Hippocampal formation (tissue), 2 donors: ENCODE data around the gene RTTN.
A peak's percentile ranks its signal among the peaks of the same experiment; 100 is the strongest.

Source experiments
- DNase-seq, 2 donors: peaks; one replicate each; lab custom pipeline; 2025; lab: John Stamatoyannopoulos, UW

RTTN gene

GRCh38 chr18:70075906-70076305, 129.6 kb downstream of the RTTN start:
- DNase-seq, result no peak

- no peak for DNase-seq
Observed at GRCh38 chr18:70074116-70074515, 131.4 kb downstream of the RTTN start.

DNA sequence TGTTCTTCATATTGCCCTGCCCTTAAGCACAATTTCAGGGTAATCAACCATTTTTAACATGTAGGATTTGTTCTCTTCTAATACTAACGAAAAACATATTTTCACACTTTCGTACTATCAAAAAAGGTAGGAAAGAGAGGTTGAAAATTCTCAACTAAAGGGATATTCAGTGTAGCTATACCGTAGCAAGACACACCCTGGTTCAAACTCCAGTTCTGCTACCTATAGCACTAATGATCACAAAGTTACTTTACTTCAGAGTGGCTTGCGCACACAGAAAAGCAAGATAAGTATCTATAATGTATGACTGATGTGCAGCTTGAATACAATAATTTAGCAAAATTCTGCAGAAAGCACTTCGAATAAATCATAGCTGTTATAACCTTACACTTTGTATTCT, 132.1 kb downstream of the RTTN start:
- DNase-seq, result no peak

DNA sequence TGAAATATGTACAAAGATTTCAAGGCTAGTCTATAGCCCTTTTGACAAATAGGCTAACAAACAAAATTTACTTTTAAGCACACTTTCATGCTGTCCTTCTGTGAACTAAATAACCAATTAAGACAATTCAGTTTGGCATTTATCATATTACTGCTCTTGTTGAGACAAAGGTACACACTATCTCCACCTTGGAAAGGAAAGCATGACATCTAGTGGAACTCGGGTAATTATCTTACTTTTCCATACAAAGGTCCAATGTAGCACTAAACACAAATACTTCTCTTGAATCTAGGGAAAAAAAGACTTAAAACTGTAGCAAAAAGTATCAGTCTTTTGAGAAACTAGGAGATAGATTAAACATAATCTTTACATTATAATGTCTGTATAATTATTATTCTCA, 132.8 kb downstream of the RTTN start:
- peak in 1 of 2 donors; percentile 5 for DNase-seq

DNA sequence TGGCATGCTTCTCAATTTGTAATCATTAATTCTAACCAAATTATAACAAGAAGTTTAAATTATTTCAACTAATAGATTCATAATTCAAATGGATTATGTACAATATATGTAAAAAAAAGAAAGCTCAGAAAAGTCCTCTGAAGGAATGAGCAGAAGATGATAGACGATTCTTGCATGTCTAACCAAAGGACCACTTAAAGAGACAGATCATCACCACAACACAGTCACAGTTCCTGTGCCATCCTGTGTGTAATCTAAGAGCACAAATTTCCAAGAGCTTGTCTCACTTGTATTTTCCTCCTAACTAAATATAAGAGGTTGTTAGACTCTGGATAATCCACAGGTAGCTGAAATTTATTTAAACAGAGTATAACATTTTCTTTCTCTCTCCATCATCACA, 135.5 kb downstream of the RTTN start:
- no peak for DNase-seq

GRCh38 chr18:70069382-70069781, 136.1 kb downstream of the RTTN start:
- DNase-seq, result no peak

DNA sequence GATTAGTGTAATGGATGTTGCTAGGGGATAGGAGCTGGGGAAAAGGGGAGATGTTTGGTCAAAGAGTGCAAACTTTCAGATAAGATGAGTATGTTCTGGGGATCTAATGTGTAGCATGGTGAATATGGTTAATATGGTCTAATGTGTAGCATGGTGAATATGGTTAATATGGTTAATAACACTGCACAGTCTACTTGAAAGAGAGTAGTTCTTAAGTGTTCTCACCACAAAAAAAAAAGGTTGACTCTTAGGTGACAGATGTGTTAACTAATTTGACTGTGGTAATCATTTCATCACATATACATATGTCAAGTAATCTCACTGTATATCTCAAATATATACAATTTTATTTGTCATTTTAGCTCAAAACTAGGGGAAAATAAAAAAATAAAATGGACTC, 136.5 kb downstream of the RTTN start:
- DNase-seq, result no peak

DNA sequence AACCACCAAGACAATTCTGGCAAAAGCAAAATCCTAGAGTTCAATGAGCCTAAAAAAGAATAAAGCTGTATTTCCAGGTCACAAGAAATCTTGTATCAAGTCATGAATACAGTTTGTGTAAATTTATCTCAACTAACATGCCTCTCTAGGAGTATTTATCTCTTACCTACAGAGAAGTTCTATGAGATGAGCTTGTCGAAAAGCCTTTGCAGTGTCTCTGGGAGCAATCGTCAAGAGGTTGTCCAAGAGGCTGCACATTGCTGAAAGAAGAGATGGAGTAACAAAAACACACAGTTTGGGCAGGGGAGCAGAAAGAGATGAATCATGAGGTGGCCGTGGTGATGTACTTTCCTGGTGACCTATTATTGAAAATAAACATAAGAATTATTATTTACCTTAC, 145.8 kb downstream of the RTTN start:
- no peak for DNase-seq

DNA sequence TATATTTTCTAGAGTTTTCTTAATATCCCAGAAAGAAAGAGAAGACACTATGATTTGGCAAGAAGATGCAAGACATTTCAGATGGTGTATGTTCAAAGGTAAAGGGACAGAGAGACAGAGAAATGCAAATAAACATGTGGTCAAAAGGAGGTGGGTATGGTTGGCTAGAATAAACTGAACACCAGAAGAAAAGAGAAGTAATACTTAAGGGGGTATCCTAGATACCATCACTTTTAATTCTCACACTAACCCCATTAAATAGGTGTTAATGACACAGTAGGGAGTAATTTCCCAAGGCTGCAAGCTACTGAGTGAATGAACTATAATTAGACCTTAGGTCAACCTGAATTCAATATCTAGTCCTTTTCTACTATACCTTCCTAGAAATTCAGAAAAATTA, 146.6 kb downstream of the RTTN start:
- DNase-seq, result no peak

DNA sequence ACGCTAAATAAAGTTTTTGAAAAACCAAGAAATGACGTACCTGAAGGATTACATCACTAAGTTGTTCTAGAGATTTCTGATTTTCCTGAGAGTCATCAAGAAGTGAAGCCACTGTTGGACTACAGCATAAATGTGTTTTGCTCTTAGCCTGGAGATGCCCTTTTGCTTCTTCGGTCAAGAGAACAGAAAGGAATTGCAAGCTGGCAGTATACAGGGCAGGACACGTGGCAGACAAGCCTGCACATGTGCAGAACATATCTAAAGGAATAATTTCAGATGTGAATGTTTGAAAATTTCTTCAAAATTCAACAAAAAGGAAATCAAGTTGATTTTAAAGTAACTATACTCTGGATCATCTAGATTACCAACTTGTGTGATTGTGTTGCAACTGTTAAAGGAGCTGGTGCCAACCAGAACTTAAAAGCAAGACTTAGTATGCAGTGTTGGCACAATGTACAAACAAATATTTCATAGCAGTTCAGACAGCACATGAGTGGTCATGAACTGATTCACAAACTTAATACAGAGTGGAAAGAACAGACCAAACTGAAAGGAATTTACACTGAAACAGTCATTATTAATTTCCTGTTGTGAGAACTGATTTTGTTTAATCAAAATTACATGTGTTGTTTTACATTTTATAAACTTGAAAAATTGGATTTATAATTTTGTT, 157.4 kb downstream of the RTTN start:
- no peak for DNase-seq

DNA sequence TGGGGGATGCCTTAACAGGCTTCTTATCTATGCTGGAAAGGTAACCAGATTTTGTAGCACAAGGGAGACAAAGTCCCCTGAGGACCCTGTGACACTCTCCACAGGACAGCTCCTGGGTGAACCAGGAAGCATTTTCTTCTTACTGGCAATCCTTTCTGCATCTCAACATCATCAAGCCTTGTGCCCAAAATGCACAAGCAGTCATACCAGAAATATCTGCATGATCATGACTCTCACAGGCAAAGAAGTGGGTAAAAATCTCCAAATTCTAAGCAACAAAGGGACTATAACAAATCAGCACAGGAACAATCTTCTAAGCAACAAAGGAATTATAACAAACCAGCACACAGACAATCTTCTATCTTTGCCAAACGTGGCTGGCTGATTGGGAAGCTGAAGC, 158.7 kb downstream of the RTTN start:
- no peak for DNase-seq

DNA sequence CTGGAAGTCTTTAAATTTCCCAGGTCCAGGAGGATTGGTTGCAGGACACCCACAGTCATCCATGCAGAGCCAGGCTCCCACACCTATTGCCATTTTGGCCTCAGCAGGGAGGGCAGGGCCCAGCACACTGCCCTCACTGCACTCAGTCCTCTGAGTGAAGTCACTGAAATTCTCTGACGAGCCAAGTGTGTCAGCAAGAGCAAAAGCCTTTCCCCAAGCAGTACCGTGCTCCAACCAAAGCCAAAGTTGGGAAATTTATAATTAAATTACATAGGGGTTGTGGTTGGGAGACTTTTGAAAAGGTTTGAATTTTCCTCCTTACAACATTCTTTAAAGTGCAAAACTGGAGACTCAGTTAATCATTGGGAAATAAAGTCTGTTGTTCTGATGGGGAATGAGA, 159.3 kb downstream of the RTTN start:
- no peak for DNase-seq

DNA sequence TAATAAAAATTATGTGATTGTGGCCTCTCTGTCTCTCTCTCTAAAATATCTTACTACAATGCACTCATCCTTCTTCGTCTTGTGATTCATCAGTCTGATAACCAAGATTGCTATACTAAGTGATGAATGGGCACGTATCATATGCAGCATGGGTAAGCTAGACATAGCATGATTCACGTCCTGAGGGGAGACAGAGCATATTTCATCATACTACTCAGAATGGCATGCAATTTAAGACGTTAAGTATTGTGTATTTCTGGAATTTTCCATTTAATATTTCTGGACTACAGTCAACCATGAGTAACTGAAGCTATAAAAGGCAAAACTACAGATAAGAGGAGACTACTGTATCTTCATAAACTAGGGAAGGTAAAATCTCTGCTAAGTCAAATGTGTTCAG, 160.9 kb downstream of the RTTN start:
- DNase-seq, result no peak

GRCh38 chr18:70041459-70042050, 163.9 kb downstream of the RTTN start:
- no peak for DNase-seq

- no peak for DNase-seq
Observed at GRCh38 chr18:70039186-70039585, 166.3 kb downstream of the RTTN start.

- DNase-seq, result no peak
Observed at GRCh38 chr18:70037431-70038061, 167.9 kb downstream of the RTTN start.

DNA sequence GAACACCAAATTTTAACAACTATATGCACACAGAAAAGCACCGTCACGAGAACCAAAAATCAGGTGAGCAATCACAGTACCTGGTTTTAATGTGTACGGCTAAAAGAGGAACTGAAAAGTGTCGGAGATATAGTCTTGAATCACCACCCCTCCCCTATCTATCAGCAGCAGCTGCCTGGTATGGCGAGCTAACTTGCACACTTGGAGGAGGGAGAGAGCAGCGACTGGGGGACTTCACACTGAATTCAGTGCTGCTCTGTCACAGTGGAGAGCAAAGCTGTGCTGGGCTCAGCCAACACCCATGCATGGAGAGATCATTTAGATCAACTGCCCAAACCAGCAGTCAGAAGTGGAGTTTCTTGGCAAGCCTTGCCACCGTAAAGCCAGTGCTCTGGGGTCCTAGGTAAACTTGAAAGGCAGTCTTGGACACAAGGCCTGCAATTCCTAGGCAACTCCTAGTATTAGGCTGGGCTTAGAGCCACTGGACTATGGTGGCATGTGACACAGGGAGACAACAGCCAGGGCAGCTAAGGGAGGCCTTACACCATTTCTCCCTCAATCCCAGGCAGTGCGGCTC, 168.6 kb downstream of the RTTN start:
- DNase-seq, result peak; percentile 4 to 38

GRCh38 chr18:70036168-70036567, 169.3 kb downstream of the RTTN start:
- DNase-seq, result no peak

DNA sequence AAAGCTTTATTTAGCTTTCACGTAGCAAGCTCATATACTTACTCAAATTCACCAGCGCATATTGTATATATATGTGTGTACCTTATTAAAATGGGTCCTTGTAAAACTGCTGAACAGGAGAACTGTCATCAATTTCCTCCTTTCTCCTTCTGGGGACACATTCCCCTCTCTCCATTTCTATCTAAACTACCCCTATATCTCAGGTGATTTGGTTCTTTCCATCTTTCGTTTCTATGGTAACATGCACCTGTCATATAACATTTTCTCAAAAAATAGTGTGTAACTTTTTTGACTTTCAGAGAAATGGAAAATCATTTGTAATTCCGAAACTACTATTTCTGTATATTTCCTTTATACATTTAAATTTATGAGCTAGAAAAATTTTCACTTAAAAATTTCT, 174.3 kb downstream of the RTTN start:
- no peak for DNase-seq

GRCh38 chr18:70030728-70031127, 174.8 kb downstream of the RTTN start:
- DNase-seq, result no peak

- no peak for DNase-seq
Observed at GRCh38 chr18:70029163-70029562, 176.3 kb downstream of the RTTN start.

- no peak for DNase-seq
Observed at GRCh38 chr18:70028734-70029133, 176.8 kb downstream of the RTTN start.

- no peak for DNase-seq
Observed at GRCh38 chr18:70028084-70028483, 177.4 kb downstream of the RTTN start.
